GM12801 (cell line): ENCODE data around the gene CYP2B6.

Experiments used
- TF ChIP-seq, protein P1 (sequence below): IDR thresholded peaks from one replicate; pipeline ENCODE4 v1.5.1; 2011; ENCODE audit warnings: control low read depth; ENCODE audit not compliant: insufficient read length; ENCODE audit errors: extremely low read depth

Gene CYP2B6

DNA sequence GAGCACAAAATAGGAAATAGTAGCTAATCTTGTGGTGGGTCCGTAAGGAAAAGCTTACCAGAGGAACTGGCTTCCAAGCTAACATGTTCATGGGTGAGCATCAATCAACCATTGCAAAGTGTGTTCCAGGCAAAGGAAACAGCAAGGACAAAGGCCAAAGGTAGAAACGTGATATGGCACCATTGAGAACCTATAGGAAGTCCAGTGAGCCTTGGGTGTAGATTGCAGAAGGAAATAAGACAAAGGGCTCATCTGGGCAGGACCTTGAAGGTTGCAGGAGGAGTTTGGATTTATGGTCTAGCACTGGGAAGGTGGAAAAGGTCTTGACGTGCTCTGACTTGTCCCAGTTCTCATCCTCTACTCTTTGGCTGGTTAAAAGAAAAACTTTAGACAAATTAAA is 22.3 kb downstream of the CYP2B6 start:
- TF ChIP-seq, protein P1, sequence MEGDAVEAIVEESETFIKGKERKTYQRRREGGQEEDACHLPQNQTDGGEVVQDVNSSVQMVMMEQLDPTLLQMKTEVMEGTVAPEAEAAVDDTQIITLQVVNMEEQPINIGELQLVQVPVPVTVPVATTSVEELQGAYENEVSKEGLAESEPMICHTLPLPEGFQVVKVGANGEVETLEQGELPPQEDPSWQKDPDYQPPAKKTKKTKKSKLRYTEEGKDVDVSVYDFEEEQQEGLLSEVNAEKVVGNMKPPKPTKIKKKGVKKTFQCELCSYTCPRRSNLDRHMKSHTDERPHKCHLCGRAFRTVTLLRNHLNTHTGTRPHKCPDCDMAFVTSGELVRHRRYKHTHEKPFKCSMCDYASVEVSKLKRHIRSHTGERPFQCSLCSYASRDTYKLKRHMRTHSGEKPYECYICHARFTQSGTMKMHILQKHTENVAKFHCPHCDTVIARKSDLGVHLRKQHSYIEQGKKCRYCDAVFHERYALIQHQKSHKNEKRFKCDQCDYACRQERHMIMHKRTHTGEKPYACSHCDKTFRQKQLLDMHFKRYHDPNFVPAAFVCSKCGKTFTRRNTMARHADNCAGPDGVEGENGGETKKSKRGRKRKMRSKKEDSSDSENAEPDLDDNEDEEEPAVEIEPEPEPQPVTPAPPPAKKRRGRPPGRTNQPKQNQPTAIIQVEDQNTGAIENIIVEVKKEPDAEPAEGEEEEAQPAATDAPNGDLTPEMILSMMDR: no peak

DNA sequence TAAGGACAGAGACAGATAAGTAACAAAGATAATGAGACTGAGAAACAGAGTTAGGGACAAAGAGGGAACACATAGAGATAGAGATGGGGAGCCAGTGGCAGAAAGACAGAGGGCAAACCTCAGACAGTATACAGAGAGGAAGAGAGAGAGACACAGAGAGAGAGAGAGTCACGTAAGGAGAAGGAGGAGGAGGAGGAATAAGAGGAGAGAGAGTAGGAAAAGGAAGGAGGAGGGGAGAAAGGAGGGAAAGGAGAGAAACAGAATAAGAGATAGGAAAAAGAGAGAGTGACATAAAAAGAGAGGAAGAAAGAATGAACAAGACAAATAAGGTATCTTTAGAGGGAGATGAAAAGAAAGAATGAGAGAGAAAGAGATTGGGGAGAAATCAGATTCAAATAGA is 23.6 kb downstream of the CYP2B6 start:
- TF ChIP-seq, protein P1: no peak

DNA sequence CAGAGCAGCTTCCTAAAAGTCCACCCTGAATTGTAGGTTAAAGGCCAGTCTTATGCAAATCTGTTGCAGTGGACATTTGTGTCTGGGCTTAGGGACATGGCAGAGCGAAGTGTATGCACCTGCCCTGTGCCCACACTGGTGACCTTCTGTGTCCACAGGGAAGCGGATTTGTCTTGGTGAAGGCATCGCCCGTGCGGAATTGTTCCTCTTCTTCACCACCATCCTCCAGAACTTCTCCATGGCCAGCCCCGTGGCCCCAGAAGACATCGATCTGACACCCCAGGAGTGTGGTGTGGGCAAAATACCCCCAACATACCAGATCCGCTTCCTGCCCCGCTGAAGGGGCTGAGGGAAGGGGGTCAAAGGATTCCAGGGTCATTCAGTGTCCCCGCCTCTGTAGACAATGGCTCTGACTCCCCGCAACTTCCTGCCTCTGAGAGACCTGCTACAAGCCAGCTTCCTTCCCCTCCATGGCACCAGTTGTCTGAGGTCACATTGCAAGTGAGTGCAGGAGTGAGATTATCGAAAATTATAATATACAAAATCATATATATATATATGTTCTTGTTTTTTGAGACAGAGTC is 25.5 kb downstream of the CYP2B6 start:
- TF ChIP-seq, protein P1: no peak

DNA sequence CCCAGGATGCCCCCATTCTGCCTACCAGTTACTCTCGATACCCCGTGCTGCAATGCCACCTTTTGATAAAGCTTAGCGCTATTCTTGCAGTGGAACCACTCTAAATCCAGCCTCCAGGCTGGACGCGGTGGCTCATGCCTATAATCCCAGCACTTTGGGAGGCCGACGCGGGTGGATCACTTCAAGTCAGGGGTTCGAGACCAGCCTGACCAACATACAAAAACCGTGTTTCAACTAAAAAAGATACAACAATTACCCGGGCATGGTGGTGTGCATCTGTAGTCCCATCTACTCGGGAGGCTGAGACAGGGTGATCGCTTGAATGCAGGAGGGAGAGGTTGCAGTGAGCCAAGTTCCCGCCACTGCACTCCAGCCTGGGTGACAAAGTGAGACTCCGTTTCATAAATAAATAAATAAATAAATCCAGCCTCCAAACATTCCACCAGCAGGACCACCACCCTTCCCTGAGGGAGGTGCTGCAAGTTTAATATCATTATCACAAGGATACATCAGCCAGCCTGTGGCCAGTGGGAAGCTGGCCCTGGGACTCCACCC is 27.7 kb downstream of the CYP2B6 start:
- TF ChIP-seq, protein P1: no peak

DNA sequence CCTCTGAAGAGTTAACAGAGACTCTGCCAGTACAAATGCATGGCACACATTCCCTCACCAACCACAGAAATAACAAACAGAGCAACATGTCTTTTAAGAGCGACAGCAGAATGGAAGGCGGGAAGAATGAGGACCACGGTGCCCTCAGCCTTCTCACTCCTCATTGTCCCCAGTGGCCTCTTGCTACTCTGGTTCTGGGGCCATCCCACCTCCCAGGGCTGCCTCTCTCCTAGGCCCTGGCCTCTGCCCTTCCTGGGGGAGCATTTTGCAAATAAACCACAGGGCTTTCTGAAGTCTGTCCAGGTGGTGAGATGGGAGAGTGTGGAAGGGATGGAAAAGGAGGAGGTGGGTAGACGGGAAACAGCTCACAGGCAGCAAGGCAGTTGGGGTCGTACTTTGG is 28.3 kb downstream of the CYP2B6 start:
- TF ChIP-seq, protein P1: no peak

DNA sequence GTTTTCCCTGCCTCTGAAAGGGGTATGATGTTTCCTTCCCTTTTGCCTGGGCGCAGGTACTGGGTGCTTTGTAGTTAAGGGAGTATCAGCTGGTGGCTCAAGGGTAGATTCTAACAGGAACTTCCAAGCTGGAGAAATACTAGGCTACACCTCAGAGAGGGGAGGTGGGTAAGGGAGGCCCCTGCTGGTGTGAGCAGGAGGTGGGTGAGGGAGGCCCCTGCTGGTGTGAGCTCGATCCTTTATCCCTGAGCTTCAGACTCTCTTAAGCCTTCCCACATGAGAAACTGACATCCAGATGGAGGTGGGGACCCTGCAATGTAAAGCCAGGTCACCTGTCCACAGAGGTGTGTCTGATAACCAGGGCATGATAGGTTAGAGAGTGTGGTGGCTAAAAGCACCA is 32.1 kb downstream of the CYP2B6 start:
- TF ChIP-seq, protein P1: no peak

DNA sequence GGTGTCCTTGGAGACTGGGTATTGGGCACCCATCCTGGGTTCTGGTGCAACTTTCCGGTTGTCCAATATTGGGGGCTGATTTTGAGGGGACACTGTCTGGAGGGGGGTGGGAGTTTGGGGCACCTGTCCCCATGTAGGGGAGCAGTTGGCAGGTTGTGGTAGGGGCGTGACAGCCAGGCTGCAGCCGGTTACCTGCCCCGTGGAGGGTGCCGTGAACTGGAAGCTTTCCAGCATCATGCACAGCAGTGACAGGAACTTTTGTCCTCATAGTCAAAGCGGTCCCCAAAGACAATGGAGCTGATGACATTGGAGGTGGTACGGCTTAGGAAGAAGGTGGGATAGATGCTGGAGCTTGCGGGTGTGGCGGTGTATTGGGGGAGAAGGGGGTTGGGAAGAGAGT is 34.3 kb downstream of the CYP2B6 start:
- TF ChIP-seq, protein P1: no peak
